Breast epithelium (tissue), 4 donors: ENCODE measurements around the gene SLC34A1. TPM values are rescaled to one million over a fixed set of nuclear protein-coding genes. Genes with fewer than 3 reads are reported as not detected.

ENCODE experiments used
- DNase-seq, 2 donors: peaks; one replicate each; pipeline ENCODE4 v3.0.0-alpha.2; 2019; ENCODE audit warnings: low spot score in 2 of 2
- H3K27ac ChIP-seq, 2 donors: fragments of 200-600 bp; sonication (generic) in 1 of 2; one replicate each; pipeline ENCODE4 v1.5.1; 2016 to 2019; ENCODE audit warnings: mild to moderate bottlenecking in 1 of 2
- H3K27me3 ChIP-seq, 2 donors: fragments of 200-600 bp; sonication (generic) in 1 of 2; one replicate each; pipeline versions ENCODE4 v1.5.1 to v1.6.0; 2017 to 2019; ENCODE audit warnings: control low read depth in 1 of 2, mild to moderate bottlenecking in 1 of 2
- H3K36me3 ChIP-seq: fragments of 200-600 bp; one replicate; pipeline ENCODE4 v1.5.1; 2019
- H3K4me1 ChIP-seq, 2 donors: fragments of 200-600 bp; sonication (generic); one replicate each; pipeline ENCODE4 v1.5.1; 2016 to 2019; ENCODE audit warnings: control low read depth in 1 of 2
- H3K4me3 ChIP-seq, 3 donors: fragments of 200-600 bp; sonication (generic); 1 replicate in 2 of 3; 2 replicates in 1 of 3; pipeline ENCODE4 v1.5.1; 2016 to 2019; ENCODE audit warnings: mild to moderate bottlenecking in 3 of 3, moderate library complexity in 2 of 3
- H3K9me3 ChIP-seq, 2 donors: fragments of 200-600 bp; sonication (generic) in 1 of 2; one replicate each; pipeline ENCODE4 v1.5.1; 2016 to 2019; ENCODE audit warnings: control low read depth in 1 of 2
- POLR2A ChIP-seq: fragments of 450-650 bp; IDR thresholded peaks from one replicate; pipeline ENCODE4 v1.6.1; 2016; ENCODE audit warnings: antibody characterized with exemption, mild to moderate bottlenecking, moderate library complexity
- POLR2AphosphoS5 ChIP-seq, 3 donors: sonication (generic); formaldehyde crosslinking; IDR thresholded peaks; one replicate each; pipeline ENCODE4 v1.6.1; 2017; ENCODE audit warnings: antibody characterized with exemption in 3 of 3
- intact Hi-C: fragments of 100-400 bp; cut with DNase I; formaldehyde crosslinking; loops from one replicate; pipeline ENCODE4 v1.15.1; 2023; ENCODE audit warnings: low total_unique reads
- total RNA-seq, 3 donors: library from RNA; depleted of rRNA; stranded (reverse); fragments of >200 nt; gene quantifications; one replicate each; pipeline ENCODE4 v1.1.0, GENCODE V29; 2016
- TF ChIP-seq, protein P1 (sequence below), 3 donors: fragments of 450-650 bp; IDR thresholded peaks; one replicate each; pipeline ENCODE4 v1.5.1; 2016 to 2017; ENCODE audit warnings: antibody characterized with exemption in 3 of 3, mild to moderate bottlenecking in 3 of 3, moderate library complexity in 3 of 3

SLC34A1 gene
- total RNA-seq, 3 donors from 2014 or later: not detected

- no peak for TF ChIP-seq POLR2A
- TF ChIP-seq, protein P1, sequence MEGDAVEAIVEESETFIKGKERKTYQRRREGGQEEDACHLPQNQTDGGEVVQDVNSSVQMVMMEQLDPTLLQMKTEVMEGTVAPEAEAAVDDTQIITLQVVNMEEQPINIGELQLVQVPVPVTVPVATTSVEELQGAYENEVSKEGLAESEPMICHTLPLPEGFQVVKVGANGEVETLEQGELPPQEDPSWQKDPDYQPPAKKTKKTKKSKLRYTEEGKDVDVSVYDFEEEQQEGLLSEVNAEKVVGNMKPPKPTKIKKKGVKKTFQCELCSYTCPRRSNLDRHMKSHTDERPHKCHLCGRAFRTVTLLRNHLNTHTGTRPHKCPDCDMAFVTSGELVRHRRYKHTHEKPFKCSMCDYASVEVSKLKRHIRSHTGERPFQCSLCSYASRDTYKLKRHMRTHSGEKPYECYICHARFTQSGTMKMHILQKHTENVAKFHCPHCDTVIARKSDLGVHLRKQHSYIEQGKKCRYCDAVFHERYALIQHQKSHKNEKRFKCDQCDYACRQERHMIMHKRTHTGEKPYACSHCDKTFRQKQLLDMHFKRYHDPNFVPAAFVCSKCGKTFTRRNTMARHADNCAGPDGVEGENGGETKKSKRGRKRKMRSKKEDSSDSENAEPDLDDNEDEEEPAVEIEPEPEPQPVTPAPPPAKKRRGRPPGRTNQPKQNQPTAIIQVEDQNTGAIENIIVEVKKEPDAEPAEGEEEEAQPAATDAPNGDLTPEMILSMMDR (IDR thresholded peaks at IDR 0.05): peak in 1 of 3 donors; percentile 17
- H3K4me3 ChIP-seq: peak overlapping the region in 1 of 3 donors; percentile 6
- H3K4me1 ChIP-seq: no peaks in the 10 kb centered on the region
- peak in 1 of 2 donors; percentile 61 for DNase-seq
- no peaks in the 10 kb centered on the region for H3K9me3 ChIP-seq
- intact Hi-C loops: no loop called here
- peak overlapping the region; percentile 46 to 62 for H3K27ac ChIP-seq
- H3K36me3 ChIP-seq: no peaks in the 10 kb centered on the region
- H3K27me3 ChIP-seq: no peaks in the 10 kb centered on the region
These were observed 5.3 kb downstream of the SLC34A1 start for GRCh38 chr5:177389241-177390169.

GRCh38 chr5:177390363-177391300, 6.4 kb downstream of the SLC34A1 start:
- Histone ChIP-seq H3K4me3 (no peak overlapping the region), H3K4me1 (no peaks in the 10 kb centered on the region), H3K9me3 (no peaks in the 10 kb centered on the region), H3K36me3 (no peaks in the 10 kb centered on the region), H3K27me3 (no peaks in the 10 kb centered on the region), H3K27ac (peak overlapping the region; percentile 46 to 62)
- TF ChIP-seq POLR2A: no peak
- peak in 1 of 3 donors; percentile 22 for TF ChIP-seq POLR2AphosphoS5 (IDR thresholded peaks at IDR 0.05)
- TF ChIP-seq, protein P1 (IDR thresholded peaks at IDR 0.05): peak; percentile 94 to 97 (median 97)
- DNase-seq: peak; percentile 69 to 84
- intact Hi-C loops: no loop called here

- Histone ChIP-seq H3K4me3 (no peak overlapping the region), H3K9me3 (no peaks in the 10 kb centered on the region), H3K36me3 (no peaks in the 10 kb centered on the region), H3K4me1 (no peaks in the 10 kb centered on the region), H3K27me3 (no peaks in the 10 kb centered on the region), H3K27ac (no peak overlapping the region)
- TF ChIP-seq, protein P1 (IDR thresholded peaks at IDR 0.05): no peak
- TF ChIP-seq POLR2A: no peak
- no peak for TF ChIP-seq POLR2AphosphoS5 (IDR thresholded peaks at IDR 0.05)
- intact Hi-C loops: no loop called here
- no peak for DNase-seq
These were observed 8.5 kb downstream of the SLC34A1 start for GRCh38 chr5:177392765-177393164.

GRCh38 chr5:177393206-177393765, 9.1 kb downstream of the SLC34A1 start:
- H3K4me3 ChIP-seq: no peak overlapping the region
- intact Hi-C loops: no loop called here
- H3K4me1 ChIP-seq: no peaks in the 10 kb centered on the region
- TF ChIP-seq POLR2A (no peak), POLR2AphosphoS5 (IDR thresholded peaks at IDR 0.05) (no peak)
- TF ChIP-seq, protein P1 (IDR thresholded peaks at IDR 0.05): no peak
- no peaks in the 10 kb centered on the region for H3K9me3 ChIP-seq
- DNase-seq: no peak
- H3K27me3 ChIP-seq: no peaks in the 10 kb centered on the region
- H3K36me3 ChIP-seq: no peaks in the 10 kb centered on the region
- H3K27ac ChIP-seq: no peak overlapping the region
